ENCODE measurements around the gene C4BPA.

C4BPA gene

GRCh38 chr1:207172885-207173284 is 68.9 kb downstream of the C4BPA start:
- Histone ChIP-seq H3K4me3 (ENCODE audit: low read depth in 1 of 2, low read length in 2 of 2) (no peak overlapping the region), H3K27ac (ENCODE audit: low read depth, low read length) (no peak overlapping the region), H3K36me3 (ENCODE audit: control insufficient read depth in 1 of 2, insufficient read depth in 2 of 2, low read length in 2 of 2) (no peaks in the 10 kb centered on the region), H3K27me3 (ENCODE audit: control insufficient read depth in 1 of 2, insufficient read depth in 2 of 2, low read length in 2 of 2) (no peaks in the 10 kb centered on the region), H3K9me3 (ENCODE audit: control insufficient read depth in 1 of 2, low read length in 2 of 2) (no peaks in the 10 kb centered on the region), H3K4me1 (ENCODE audit: control insufficient read depth in 1 of 2, insufficient read depth in 2 of 2, low read length in 2 of 2) (no peaks in the 10 kb centered on the region), H3K9ac (ENCODE audit: low read depth in 1 of 2, low read length in 2 of 2) (no peak overlapping the region)

- Histone ChIP-seq H3K4me1 (ENCODE audit: control insufficient read depth in 1 of 2, insufficient read depth in 2 of 2, low read length in 2 of 2) (no peaks in the 10 kb centered on the region), H3K9ac (ENCODE audit: low read depth in 1 of 2, low read length in 2 of 2) (no peak overlapping the region), H3K36me3 (ENCODE audit: control insufficient read depth in 1 of 2, insufficient read depth in 2 of 2, low read length in 2 of 2) (no peaks in the 10 kb centered on the region), H3K9me3 (ENCODE audit: control insufficient read depth in 1 of 2, low read length in 2 of 2) (no peaks in the 10 kb centered on the region), H3K4me3 (ENCODE audit: low read depth in 1 of 2, low read length in 2 of 2) (no peak overlapping the region), H3K27ac (ENCODE audit: low read depth, low read length) (no peak overlapping the region), H3K27me3 (ENCODE audit: control insufficient read depth in 1 of 2, insufficient read depth in 2 of 2, low read length in 2 of 2) (no peaks in the 10 kb centered on the region)
Measured at GRCh38 chr1:207173396-207173795, 69.4 kb downstream of the C4BPA start.

GRCh38 chr1:207174913-207175312 is 70.9 kb downstream of the C4BPA start:
- Histone ChIP-seq H3K36me3 (ENCODE audit: control insufficient read depth in 1 of 2, insufficient read depth in 2 of 2, low read length in 2 of 2) (no peaks in the 10 kb centered on the region), H3K4me1 (ENCODE audit: control insufficient read depth in 1 of 2, insufficient read depth in 2 of 2, low read length in 2 of 2) (no peaks in the 10 kb centered on the region), H3K9me3 (ENCODE audit: control insufficient read depth in 1 of 2, low read length in 2 of 2) (no peaks in the 10 kb centered on the region)

GRCh38 chr1:207179036-207179435 is 75.0 kb downstream of the C4BPA start:
- Histone ChIP-seq H3K27me3 (ENCODE audit: control insufficient read depth in 1 of 2, insufficient read depth in 2 of 2, low read length in 2 of 2) (no peaks in the 10 kb centered on the region), H3K9ac (ENCODE audit: low read depth in 1 of 2, low read length in 2 of 2) (no peak overlapping the region), H3K9me3 (ENCODE audit: control insufficient read depth in 1 of 2, low read length in 2 of 2) (no peaks in the 10 kb centered on the region), H3K4me3 (ENCODE audit: low read depth in 1 of 2, low read length in 2 of 2) (no peak overlapping the region), H3K4me1 (ENCODE audit: control insufficient read depth in 1 of 2, insufficient read depth in 2 of 2, low read length in 2 of 2) (no peaks in the 10 kb centered on the region), H3K36me3 (ENCODE audit: control insufficient read depth in 1 of 2, insufficient read depth in 2 of 2, low read length in 2 of 2) (no peaks in the 10 kb centered on the region), H3K27ac (ENCODE audit: low read depth, low read length) (no peak overlapping the region)

More at GRCh38 chr1:207174913-207175312, 70.9 kb downstream of the C4BPA start:
- H3K9ac ChIP-seq (ENCODE audit: low read depth in 1 of 2, low read length in 2 of 2) = no peak overlapping the region
- no peak overlapping the region for H3K4me3 ChIP-seq (ENCODE audit: low read depth in 1 of 2, low read length in 2 of 2)
- H3K27ac ChIP-seq (ENCODE audit: low read depth, low read length) = no peak overlapping the region
- no peaks in the 10 kb centered on the region for H3K27me3 ChIP-seq (ENCODE audit: control insufficient read depth in 1 of 2, insufficient read depth in 2 of 2, low read length in 2 of 2)

GRCh38 chr1:207181847-207182246 is 77.8 kb downstream of the C4BPA start:
- H3K9ac ChIP-seq (ENCODE audit: low read depth in 1 of 2, low read length in 2 of 2) = no peak overlapping the region
- H3K4me1 ChIP-seq (ENCODE audit: control insufficient read depth in 1 of 2, insufficient read depth in 2 of 2, low read length in 2 of 2) = no peaks in the 10 kb centered on the region
- no peak overlapping the region for H3K4me3 ChIP-seq (ENCODE audit: low read depth in 1 of 2, low read length in 2 of 2)
- H3K36me3 ChIP-seq (ENCODE audit: control insufficient read depth in 1 of 2, insufficient read depth in 2 of 2, low read length in 2 of 2) = no peaks in the 10 kb centered on the region
- H3K9me3 ChIP-seq (ENCODE audit: control insufficient read depth in 1 of 2, low read length in 2 of 2) = no peaks in the 10 kb centered on the region
- H3K27ac ChIP-seq (ENCODE audit: low read depth, low read length) = no peak overlapping the region
- H3K27me3 ChIP-seq (ENCODE audit: control insufficient read depth in 1 of 2, insufficient read depth in 2 of 2, low read length in 2 of 2) = no peaks in the 10 kb centered on the region

GRCh38 chr1:207186503-207186902 is 82.5 kb downstream of the C4BPA start:
- Histone ChIP-seq H3K36me3 (ENCODE audit: control insufficient read depth in 1 of 2, insufficient read depth in 2 of 2, low read length in 2 of 2) (no peaks in the 10 kb centered on the region), H3K4me1 (ENCODE audit: control insufficient read depth in 1 of 2, insufficient read depth in 2 of 2, low read length in 2 of 2) (peaks cover 0 to 3% of the 10 kb centered on the region in 2 donors), H3K4me3 (ENCODE audit: low read depth in 1 of 2, low read length in 2 of 2) (no peak overlapping the region), H3K27me3 (ENCODE audit: control insufficient read depth in 1 of 2, insufficient read depth in 2 of 2, low read length in 2 of 2) (no peaks in the 10 kb centered on the region), H3K9ac (ENCODE audit: low read depth in 1 of 2, low read length in 2 of 2) (no peak overlapping the region), H3K9me3 (ENCODE audit: control insufficient read depth in 1 of 2, low read length in 2 of 2) (no peaks in the 10 kb centered on the region), H3K27ac (ENCODE audit: low read depth, low read length) (no peak overlapping the region)

- no peak overlapping the region for H3K4me3 ChIP-seq (ENCODE audit: low read depth in 1 of 2, low read length in 2 of 2)
- H3K4me1 ChIP-seq (ENCODE audit: control insufficient read depth in 1 of 2, insufficient read depth in 2 of 2, low read length in 2 of 2) = peaks cover 0 to 3% of the 10 kb centered on the region in 2 donors
- H3K27ac ChIP-seq (ENCODE audit: low read depth, low read length) = no peak overlapping the region
- H3K9me3 ChIP-seq (ENCODE audit: control insufficient read depth in 1 of 2, low read length in 2 of 2) = no peaks in the 10 kb centered on the region
- H3K9ac ChIP-seq (ENCODE audit: low read depth in 1 of 2, low read length in 2 of 2) = no peak overlapping the region
- H3K36me3 ChIP-seq (ENCODE audit: control insufficient read depth in 1 of 2, insufficient read depth in 2 of 2, low read length in 2 of 2) = no peaks in the 10 kb centered on the region
- no peaks in the 10 kb centered on the region for H3K27me3 ChIP-seq (ENCODE audit: control insufficient read depth in 1 of 2, insufficient read depth in 2 of 2, low read length in 2 of 2)
Measured at GRCh38 chr1:207188901-207189300, 84.9 kb downstream of the C4BPA start.

DNA sequence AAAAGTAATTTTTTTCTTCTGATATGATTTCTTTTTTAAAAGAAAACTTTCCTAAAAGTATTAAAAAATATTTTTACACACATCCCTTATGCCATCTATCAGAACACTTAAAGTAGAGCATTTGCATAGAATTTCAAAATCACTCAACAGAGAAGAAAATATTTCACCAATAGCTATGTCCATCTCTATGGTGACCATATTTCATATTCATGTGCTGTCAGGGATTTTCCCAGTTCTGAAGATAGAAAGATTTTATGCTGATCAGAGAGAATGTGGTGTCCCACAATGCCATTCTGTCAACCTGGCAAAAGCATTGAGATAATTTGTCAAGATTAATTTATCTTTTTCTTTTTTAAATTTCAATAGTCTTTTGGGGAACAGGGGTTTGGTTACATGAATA is 87.0 kb downstream of the C4BPA start:
- H3K9me3 ChIP-seq (ENCODE audit: control insufficient read depth in 1 of 2, low read length in 2 of 2) = no peaks in the 10 kb centered on the region
- H3K4me3 ChIP-seq (ENCODE audit: low read depth in 1 of 2, low read length in 2 of 2) = no peak overlapping the region
- H3K9ac ChIP-seq (ENCODE audit: low read depth in 1 of 2, low read length in 2 of 2) = no peak overlapping the region
- H3K36me3 ChIP-seq (ENCODE audit: control insufficient read depth in 1 of 2, insufficient read depth in 2 of 2, low read length in 2 of 2) = no peaks in the 10 kb centered on the region
- H3K4me1 ChIP-seq (ENCODE audit: control insufficient read depth in 1 of 2, insufficient read depth in 2 of 2, low read length in 2 of 2) = peaks cover 0 to 3% of the 10 kb centered on the region in 2 donors
- H3K27ac ChIP-seq (ENCODE audit: low read depth, low read length) = no peak overlapping the region
- H3K27me3 ChIP-seq (ENCODE audit: control insufficient read depth in 1 of 2, insufficient read depth in 2 of 2, low read length in 2 of 2) = no peaks in the 10 kb centered on the region

DNA sequence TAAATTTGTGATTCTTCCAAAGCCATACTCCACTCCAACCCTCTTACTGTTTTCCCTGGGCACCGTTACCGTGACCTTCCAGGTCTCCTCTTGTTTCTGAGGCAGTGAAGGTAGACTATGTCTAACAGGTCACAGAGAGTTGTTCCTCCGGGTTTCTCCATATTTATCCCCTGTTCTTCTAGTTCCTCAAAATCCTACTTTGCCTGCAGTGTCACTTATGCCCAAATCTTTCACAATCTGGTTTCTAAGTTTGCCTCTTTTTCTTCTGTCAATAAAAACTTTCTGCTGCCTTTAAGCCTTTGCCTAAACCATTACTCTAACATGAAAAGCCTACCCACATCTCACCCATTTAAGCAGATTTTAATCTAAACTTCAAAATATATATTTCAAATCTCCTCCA is 87.7 kb downstream of the C4BPA start:
- H3K4me3 ChIP-seq (ENCODE audit: low read depth in 1 of 2, low read length in 2 of 2) = no peak overlapping the region
- H3K27ac ChIP-seq (ENCODE audit: low read depth, low read length) = no peak overlapping the region
- H3K9ac ChIP-seq (ENCODE audit: low read depth in 1 of 2, low read length in 2 of 2) = no peak overlapping the region
- no peaks in the 10 kb centered on the region for H3K9me3 ChIP-seq (ENCODE audit: control insufficient read depth in 1 of 2, low read length in 2 of 2)
- H3K27me3 ChIP-seq (ENCODE audit: control insufficient read depth in 1 of 2, insufficient read depth in 2 of 2, low read length in 2 of 2) = no peaks in the 10 kb centered on the region
- H3K4me1 ChIP-seq (ENCODE audit: control insufficient read depth in 1 of 2, insufficient read depth in 2 of 2, low read length in 2 of 2) = peaks cover 0 to 3% of the 10 kb centered on the region in 2 donors
- no peaks in the 10 kb centered on the region for H3K36me3 ChIP-seq (ENCODE audit: control insufficient read depth in 1 of 2, insufficient read depth in 2 of 2, low read length in 2 of 2)

- Histone ChIP-seq H3K9ac (ENCODE audit: low read depth in 1 of 2, low read length in 2 of 2) (no peak overlapping the region), H3K27ac (ENCODE audit: low read depth, low read length) (no peak overlapping the region), H3K4me1 (ENCODE audit: control insufficient read depth in 1 of 2, insufficient read depth in 2 of 2, low read length in 2 of 2) (no peaks in the 10 kb centered on the region), H3K36me3 (ENCODE audit: control insufficient read depth in 1 of 2, insufficient read depth in 2 of 2, low read length in 2 of 2) (no peaks in the 10 kb centered on the region), H3K27me3 (ENCODE audit: control insufficient read depth in 1 of 2, insufficient read depth in 2 of 2, low read length in 2 of 2) (no peaks in the 10 kb centered on the region), H3K4me3 (ENCODE audit: low read depth in 1 of 2, low read length in 2 of 2) (no peak overlapping the region), H3K9me3 (ENCODE audit: control insufficient read depth in 1 of 2, low read length in 2 of 2) (no peaks in the 10 kb centered on the region)
Measured at GRCh38 chr1:207194197-207194596, 90.2 kb downstream of the C4BPA start.

Data from duodenal mucosa (tissue), 2 donors.